ENCODE results near the gene OSBPL1A. TPM values are rescaled to one million over a fixed set of nuclear protein-coding genes. Genes with fewer than 3 reads are reported as not detected.

Gene OSBPL1A
- total RNA-seq, 4 donors from 2014 or later = 67.6 to 208 (median 87.3) TPM

DNA sequence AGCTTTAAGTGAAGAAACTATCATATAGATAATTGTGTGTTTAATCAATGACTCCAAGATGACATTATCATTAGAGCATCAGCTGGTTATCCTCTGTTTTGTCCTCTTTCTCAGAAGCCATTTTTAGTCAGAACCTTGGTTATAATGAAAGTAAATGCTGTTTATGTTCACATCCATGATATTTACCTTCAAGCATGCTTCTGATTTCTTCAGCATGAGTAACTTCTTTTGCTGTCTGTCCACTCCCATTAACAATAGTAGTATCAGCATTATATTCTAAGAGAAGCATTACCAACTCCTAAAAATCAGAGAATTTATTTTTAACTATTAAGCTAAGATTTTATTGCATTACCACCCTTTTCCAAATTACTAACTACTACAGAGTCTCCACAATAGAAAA is 56.3 kb downstream of the OSBPL1A start:
- TF ChIP-seq, protein P1, sequence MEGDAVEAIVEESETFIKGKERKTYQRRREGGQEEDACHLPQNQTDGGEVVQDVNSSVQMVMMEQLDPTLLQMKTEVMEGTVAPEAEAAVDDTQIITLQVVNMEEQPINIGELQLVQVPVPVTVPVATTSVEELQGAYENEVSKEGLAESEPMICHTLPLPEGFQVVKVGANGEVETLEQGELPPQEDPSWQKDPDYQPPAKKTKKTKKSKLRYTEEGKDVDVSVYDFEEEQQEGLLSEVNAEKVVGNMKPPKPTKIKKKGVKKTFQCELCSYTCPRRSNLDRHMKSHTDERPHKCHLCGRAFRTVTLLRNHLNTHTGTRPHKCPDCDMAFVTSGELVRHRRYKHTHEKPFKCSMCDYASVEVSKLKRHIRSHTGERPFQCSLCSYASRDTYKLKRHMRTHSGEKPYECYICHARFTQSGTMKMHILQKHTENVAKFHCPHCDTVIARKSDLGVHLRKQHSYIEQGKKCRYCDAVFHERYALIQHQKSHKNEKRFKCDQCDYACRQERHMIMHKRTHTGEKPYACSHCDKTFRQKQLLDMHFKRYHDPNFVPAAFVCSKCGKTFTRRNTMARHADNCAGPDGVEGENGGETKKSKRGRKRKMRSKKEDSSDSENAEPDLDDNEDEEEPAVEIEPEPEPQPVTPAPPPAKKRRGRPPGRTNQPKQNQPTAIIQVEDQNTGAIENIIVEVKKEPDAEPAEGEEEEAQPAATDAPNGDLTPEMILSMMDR (IDR thresholded peaks at IDR 0.05; ENCODE audit: low read depth) = no peak

DNA sequence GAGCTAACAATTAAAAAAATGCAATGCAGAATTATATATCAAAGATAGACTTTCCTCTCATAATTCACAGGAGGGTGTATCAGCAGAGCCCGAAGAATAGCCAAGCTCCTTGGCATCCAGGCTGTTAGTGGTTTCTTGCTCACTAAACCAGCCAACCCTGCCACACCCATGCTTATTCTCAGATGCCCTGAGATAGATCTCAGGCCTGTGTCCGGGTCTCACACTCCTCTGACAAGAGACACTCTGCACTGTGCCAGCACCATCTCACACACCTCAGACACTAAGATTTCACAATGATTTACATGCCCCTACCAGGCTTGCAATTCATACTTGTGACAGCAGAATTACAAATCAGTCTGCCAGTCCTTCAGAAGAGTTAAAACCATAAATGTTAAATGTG is 64.5 kb downstream of the OSBPL1A start:
- TF ChIP-seq, protein P1 (IDR thresholded peaks at IDR 0.05; ENCODE audit: low read depth) = no peak

DNA sequence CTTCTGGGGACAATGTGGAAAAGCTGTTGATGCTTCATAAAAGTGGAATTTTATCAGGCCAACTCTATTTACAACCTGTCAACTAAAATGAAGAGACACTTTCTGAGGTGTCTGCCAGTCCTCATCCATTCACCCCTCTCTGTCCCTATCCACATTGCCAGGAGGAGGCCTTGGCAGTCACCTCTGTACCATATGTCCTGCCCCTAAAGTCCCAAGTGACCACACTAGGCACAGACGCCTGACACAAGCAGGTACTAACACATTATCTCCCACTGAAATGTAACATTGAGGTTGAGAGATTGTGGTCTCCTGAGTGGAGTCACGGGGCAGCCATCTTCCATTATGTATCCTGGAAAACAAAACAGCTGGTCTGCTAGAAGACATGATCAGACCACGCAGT is 71.4 kb downstream of the OSBPL1A start:
- TF ChIP-seq, protein P1 (IDR thresholded peaks at IDR 0.05; ENCODE audit: low read depth) = no peak

DNA sequence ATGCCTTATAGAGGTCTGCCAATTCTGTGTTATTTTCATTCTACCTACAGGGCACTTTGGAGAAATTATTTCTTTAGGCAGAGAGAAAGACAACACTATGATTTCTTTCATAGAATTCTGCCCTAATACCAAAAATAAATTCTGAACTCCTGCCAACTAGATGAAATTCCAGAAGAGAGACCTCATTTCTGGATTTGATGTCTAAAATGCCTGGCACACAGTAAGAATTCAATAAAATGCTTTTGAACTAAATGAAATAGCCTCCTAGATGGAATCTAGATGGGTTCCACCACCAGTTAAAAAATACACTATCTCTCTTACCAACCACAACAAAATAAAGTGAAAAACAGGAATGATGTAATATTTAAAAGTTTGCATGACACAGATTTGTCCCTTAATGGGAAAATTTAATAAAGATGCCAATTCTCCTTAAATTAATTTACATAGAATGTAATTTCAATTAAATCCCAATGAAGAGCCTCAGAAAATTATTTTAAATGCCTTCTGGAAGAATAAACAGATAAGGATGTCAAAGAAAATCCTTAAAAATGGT is 75.0 kb downstream of the OSBPL1A start:
- TF ChIP-seq, protein P1 (IDR thresholded peaks at IDR 0.05; ENCODE audit: low read depth) = no peak

DNA sequence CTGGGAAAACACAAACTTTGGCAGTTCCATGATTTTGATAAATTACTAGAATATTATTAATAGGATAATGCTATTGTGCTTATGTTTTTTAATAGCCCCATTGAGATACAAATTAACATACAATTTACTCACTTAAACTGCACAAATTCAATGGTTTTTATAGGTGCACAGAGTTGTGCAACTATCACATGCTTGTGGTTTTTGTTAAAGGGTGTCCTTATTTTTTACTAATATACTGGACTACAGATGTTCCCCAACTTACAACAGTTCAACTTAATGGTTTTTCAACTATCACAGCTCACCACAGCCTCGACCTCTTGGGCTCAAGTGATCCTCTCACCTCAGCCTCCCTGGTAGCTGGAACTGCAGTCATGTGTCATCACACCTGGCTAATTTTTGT is 76.6 kb downstream of the OSBPL1A start:
- TF ChIP-seq, protein P1 (IDR thresholded peaks at IDR 0.05; ENCODE audit: low read depth) = no peak

DNA sequence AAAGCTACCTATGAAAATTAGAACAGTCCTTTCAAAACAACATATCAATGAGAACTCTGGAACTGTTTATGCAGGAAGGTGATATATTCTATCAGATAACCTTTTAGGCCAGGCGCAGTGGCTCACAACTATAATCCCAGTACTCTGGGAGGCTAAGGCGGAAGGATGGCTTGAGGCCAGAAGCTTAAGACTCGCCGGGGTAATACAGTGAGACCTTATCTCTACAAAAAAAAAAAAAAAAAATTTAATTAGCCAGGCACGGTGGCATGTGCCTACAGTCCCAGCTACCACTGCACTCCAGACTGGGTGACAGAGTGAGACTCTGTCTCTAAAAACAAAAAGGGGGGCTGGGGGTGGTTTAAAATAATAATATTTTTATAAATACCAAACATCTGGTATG is 77.9 kb downstream of the OSBPL1A start:
- TF ChIP-seq, protein P1 (IDR thresholded peaks at IDR 0.05; ENCODE audit: low read depth) = no peak

DNA sequence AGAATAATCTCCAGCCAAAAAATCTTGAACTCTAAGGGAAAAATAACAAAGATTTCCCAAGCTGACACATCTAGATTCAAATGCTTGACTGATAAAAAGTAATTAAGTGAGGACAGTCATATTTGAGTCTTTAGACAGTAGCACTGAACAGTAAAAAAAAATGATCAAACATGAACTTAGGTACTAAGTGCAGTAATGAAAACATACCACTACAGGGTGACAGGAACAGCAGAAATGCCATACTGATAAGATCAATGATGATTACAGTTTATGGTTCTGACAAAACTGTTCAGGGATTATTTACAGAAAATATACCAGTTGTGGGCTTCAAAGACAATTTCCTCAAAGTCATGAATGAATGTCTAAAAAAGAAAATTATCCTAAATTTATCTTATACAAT is 80.3 kb downstream of the OSBPL1A start:
- TF ChIP-seq, protein P1 (IDR thresholded peaks at IDR 0.05; ENCODE audit: low read depth) = no peak

Data from subcutaneous adipose tissue (tissue), 4 donors.